PC-9 (cell line): Measurements from ENCODE around the gene PALMD.

Source experiments
- CTCF ChIP-seq: fragments of 200-600 bp; sonication (generic); conservative IDR thresholded peaks from 2 replicates; pipeline ENCODE4 v1.6.1; 2017; ENCODE audit warnings: mixed run types, antibody characterized with exemption, mild to moderate bottlenecking, moderate library complexity
- EZH2 ChIP-seq: fragments of 200-600 bp; sonication (generic); IDR thresholded peaks from 2 replicates; pipeline ENCODE4 v1.8.0; 2017; ENCODE audit warnings: antibody characterized with exemption, low read depth

- TF ChIP-seq CTCF (no peak), EZH2 (no peak)
Observed at GRCh38 chr1:99680270-99680669, 34.4 kb downstream of the PALMD start.
